AG09319 (cell line): Measurements from ENCODE around the gene CIAO2B.
A peak's percentile ranks its signal among the peaks of the same experiment; 100 is the strongest.
"Not testable (repeated sequence)": the region's sequence is repeated elsewhere in the genome, so short reads cannot be mapped to it uniquely, and the experiment has no call there.

ENCODE experiments used
- DNase-seq: peaks from one replicate; pipeline ENCODE4 v3.0.0-alpha.2; 2010; ENCODE audit warnings: low read depth; ENCODE audit errors: extremely low read depth
- TF ChIP-seq, protein P1 (sequence below): IDR thresholded peaks from 2 replicates; pipeline ENCODE4 v1.5.1; 2011; ENCODE audit warnings: low read depth, mild to moderate bottlenecking, inconsistent platforms, low read length, moderate library complexity

CIAO2B gene

DNA sequence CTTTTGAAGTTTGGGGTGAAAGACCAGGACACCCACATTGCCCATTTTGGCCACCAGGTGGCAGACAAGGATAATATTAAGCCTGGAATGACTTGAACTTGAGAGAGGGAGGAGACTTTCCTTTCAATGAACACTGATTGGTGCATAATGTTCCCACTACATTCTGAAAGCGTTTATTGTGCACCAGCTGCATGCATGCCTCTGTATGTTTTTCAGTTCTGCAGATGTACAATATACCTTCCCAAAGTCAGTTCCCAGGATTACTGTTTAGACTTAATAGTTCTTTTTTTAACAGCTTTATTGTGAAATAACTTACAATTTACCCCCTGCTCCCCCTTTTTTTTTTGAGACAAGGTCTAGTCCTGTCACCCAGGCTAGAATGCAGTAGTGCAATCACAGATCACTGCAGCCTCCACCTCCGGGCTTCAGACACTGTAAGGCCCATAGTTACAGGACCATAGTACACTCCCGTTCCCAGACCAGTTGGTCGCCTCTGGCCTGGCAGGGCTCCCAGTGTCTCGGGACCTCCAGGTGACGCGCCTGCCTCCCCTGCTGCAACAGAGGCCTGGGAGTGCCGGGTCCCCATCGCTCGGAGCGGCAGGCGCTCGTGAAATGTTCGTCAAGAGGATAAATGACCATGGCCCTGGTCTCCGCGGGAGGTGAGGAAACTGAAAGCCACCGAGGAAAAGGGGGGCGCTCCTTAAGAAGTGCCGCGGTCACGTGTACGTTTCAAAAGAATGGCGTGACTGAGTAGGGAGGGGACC is 13.3 kb upstream of the CIAO2B start:
- TF ChIP-seq, protein P1, sequence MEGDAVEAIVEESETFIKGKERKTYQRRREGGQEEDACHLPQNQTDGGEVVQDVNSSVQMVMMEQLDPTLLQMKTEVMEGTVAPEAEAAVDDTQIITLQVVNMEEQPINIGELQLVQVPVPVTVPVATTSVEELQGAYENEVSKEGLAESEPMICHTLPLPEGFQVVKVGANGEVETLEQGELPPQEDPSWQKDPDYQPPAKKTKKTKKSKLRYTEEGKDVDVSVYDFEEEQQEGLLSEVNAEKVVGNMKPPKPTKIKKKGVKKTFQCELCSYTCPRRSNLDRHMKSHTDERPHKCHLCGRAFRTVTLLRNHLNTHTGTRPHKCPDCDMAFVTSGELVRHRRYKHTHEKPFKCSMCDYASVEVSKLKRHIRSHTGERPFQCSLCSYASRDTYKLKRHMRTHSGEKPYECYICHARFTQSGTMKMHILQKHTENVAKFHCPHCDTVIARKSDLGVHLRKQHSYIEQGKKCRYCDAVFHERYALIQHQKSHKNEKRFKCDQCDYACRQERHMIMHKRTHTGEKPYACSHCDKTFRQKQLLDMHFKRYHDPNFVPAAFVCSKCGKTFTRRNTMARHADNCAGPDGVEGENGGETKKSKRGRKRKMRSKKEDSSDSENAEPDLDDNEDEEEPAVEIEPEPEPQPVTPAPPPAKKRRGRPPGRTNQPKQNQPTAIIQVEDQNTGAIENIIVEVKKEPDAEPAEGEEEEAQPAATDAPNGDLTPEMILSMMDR = peak; percentile 84

DNA sequence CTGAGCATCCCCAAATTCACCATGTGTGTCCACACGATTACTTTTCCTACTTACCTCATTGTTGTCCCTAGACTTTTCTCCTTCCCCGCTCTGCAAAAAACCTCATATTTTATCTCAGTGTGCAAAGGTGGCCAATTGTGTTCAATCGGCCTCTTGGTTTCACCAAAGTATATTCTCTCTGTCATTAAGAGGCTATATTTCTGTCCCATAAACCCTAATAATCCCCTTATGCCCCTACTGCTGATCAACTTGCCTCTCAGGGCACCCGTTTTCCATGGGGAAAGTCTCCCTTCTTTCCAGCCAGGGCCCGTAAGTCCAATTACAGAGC is 12.7 kb upstream of the CIAO2B start:
- no peak for DNase-seq

More for the DNA sequence above, 13.3 kb upstream of the CIAO2B start:
- DNase-seq = peak; percentile 57

GRCh38 chr16:66946541-66946940 is 12.3 kb upstream of the CIAO2B start:
- no peak for DNase-seq
- TF ChIP-seq, protein P1 = no peak

More for the DNA sequence above, 12.7 kb upstream of the CIAO2B start:
- TF ChIP-seq, protein P1 = no peak

DNA sequence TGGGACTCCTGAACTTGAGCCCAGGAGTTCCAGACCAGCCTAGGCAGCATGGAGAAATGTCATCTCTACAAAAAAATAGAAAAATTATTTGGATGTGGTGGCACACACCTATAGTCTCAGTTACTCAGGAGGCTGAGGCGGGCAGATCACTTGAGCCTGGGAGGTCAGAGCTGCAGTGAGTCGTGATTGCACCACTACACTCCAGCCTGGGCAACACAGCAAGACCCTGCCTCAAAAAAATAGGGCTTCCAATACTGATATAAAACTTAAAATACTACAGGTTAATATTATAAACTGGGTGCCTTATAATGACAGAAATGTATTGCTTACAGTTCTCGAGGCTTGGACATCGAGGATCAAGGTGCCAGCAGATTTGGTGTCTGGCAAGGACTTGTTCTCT is 11.7 kb upstream of the CIAO2B start:
- TF ChIP-seq, protein P1 = no peak

DNA sequence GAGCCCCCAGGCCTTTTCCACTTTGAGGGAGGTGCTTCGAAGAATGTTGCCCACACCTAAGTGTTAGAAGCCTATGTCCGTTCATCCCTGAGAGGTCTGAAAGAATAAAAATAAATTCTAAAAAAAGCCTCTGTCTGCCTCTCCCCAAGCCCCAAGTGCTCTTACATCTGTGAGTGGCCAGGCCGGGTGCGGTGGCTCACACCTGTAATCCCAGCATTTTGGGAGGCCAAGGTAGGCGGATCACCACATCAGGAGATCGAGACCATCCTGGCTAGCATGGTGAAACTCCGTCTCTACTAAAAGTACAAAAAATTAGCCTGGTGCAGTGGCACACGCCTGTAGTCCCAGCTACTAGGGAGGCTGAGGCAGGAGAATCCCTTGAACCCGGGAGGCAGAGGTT is 10.8 kb upstream of the CIAO2B start:
- DNase-seq = not testable (repeated sequence)

More for the DNA sequence above, 11.7 kb upstream of the CIAO2B start:
- DNase-seq = no peak

DNA sequence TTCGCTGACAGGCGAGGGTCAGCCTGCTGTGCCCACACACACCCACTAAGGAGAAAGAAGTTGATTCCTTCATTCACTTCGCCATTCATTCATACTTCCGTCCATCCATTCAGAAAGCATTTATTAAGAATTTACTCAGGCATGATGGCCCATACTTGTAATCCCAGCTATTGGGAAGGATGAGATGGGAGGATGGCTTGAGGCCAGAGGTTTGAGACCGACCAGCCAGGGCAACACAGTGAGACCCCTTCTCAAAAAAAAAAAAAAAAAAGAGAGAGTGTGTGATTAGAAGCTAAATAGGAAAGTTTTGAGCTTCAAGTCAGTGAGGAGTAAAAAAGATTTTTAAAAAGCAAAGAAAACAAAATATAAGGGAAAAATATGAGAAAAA is 9.8 kb upstream of the CIAO2B start:
- TF ChIP-seq, protein P1 = no peak
- no peak for DNase-seq

- DNase-seq = no peak
- TF ChIP-seq, protein P1 = no peak
These were observed 9.3 kb upstream of the CIAO2B start for GRCh38 chr16:66943426-66944053.
